IgD-negative memory B cell (primary cell): ENCODE data around the gene MAGEA9. TPM values are rescaled to one million over a fixed set of nuclear protein-coding genes. Genes with fewer than 3 reads are reported as not detected.
"Not testable (repeated sequence)": the region's sequence is repeated elsewhere in the genome, so short reads cannot be mapped to it uniquely, and the experiment has no call there.

ENCODE experiments used
- H3K27ac Mint-ChIP-seq, 3 donors: one replicate each; pipeline ENCODE4 v1.8.0; 2020 to 2022; ENCODE audit warnings: mild to moderate bottlenecking in 3 of 3, mixed read lengths in 3 of 3, moderate library complexity in 1 of 3
- H3K27me3 Mint-ChIP-seq: one replicate; pipeline ENCODE4 v1.8.0; 2021; ENCODE audit warnings: mixed read lengths
- H3K36me3 Mint-ChIP-seq: one replicate; pipeline ENCODE4 v1.8.0; 2020; ENCODE audit warnings: mild to moderate bottlenecking, mixed read lengths
- H3K4me1 Mint-ChIP-seq, 3 donors: one replicate each; pipeline ENCODE4 v1.8.0; 2020 to 2022; ENCODE audit warnings: mixed read lengths in 3 of 3, mild to moderate bottlenecking in 1 of 3
- H3K4me3 Mint-ChIP-seq, 4 donors: one replicate each; pipeline ENCODE4 v1.8.0; 2020 to 2022; ENCODE audit warnings: mild to moderate bottlenecking in 4 of 4, mixed read lengths in 4 of 4, moderate library complexity in 3 of 4
- H3K9me3 Mint-ChIP-seq, 3 donors: one replicate each; pipeline ENCODE4 v1.8.0; 2020 to 2021; ENCODE audit warnings: mixed read lengths in 3 of 3, mild to moderate bottlenecking in 1 of 3
- polyA plus RNA-seq: library from polyadenylated mRNA; unstranded; fragments of 300-500 nt; fragmentation: Illumina TruSeq; gene quantifications from one replicate; pipeline ENCODE4 v1.2.3, GENCODE V29; 2021

MAGEA9 gene
- polyA plus RNA-seq, 1 donor from 2014 or later: not detected

DNA sequence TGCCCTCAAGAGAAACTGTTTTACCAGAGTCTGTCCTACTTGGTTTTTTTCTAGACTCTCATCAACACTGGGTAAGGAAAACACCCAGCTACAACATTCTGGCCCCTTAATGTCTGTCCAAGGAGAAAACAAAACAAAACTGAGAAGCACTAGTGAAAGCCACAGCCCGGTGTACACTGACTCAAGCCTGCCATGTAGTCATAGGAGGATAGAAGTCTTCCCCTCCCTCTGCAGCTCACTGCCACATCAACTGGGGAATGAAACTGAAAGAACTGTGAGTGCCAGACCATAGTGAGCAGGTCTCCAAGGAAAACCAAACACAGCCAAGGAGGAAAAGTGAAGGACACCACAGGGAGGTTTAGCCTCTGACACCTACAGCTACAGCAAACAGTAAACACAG lies 13.8 kb downstream of the MAGEA9 start:
- not testable (repeated sequence) for H3K4me1 Mint-ChIP-seq

DNA sequence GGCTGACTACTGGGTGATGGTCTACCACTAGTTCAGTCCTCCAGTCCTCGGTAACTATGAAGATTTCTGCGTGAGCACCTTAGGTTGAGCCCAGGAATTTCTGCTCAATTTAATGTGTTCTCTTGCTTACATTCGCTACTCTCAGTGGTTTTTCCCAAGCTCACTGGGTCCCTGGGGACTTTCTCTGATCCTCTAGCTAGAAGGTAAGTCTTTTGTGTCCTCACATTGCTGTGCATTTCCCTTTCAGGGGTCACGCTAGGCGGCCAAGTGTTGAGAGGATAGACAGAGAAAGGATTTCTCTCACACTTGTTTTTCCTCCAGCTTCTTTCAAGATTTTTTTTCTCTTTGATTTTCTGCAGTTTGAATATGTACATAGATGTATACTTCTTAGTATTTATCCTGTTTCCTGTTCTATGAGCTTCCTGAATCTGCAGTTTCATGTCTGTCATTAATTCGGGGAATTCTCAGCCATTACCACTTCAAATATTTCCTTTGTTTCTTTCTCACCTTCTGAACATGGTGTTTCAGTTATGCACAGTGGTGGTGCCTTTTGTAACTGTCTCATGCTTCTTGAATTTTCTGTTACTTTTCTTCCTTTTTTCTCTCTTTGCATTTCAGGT lies 17.5 kb downstream of the MAGEA9 start:
- H3K4me3 Mint-ChIP-seq: peak overlapping the region in 1 of 4 donors; percentile 49
- H3K4me1 Mint-ChIP-seq: peaks cover 3 to 10% (median 10%) of the 10 kb centered on the region in 3 donors
- peak overlapping the region in 1 of 3 donors; percentile 18 for H3K27ac Mint-ChIP-seq
- H3K27me3 Mint-ChIP-seq: peaks cover 2% of the 10 kb centered on the region
- no peaks in the 10 kb centered on the region for H3K36me3 Mint-ChIP-seq
- H3K9me3 Mint-ChIP-seq: peaks cover 0 to 5% (median 0%) of the 10 kb centered on the region in 3 donors

More for the DNA sequence above, 13.8 kb downstream of the MAGEA9 start:
- not testable (repeated sequence) for H3K36me3 Mint-ChIP-seq, H3K9me3 Mint-ChIP-seq, H3K27me3 Mint-ChIP-seq, H3K27ac Mint-ChIP-seq, H3K4me3 Mint-ChIP-seq

DNA sequence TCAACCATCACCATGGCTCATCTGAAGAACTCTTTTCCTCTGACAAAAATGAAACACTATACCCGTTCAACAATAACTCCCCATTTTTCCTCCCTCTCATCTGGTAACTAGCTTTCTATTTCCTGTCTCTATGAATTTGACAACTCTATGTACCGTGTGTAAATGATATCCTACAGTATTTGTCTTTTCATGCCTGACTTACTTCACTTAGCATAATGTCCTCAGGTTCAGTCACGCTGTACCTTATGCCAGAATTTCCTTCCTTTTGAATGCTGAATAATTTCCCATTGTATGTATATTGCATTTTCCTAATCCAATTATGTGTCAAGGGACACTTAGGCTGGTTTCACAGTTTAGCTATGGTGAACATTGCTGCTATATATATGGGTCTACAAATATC lies 18.2 kb downstream of the MAGEA9 start:
- H3K4me3 Mint-ChIP-seq: no peak overlapping the region
- peaks cover 0 to 5% (median 0%) of the 10 kb centered on the region in 3 donors for H3K9me3 Mint-ChIP-seq
- peaks cover 3% of the 10 kb centered on the region for H3K27me3 Mint-ChIP-seq
- no peak overlapping the region for H3K27ac Mint-ChIP-seq
- peaks cover 3 to 10% (median 10%) of the 10 kb centered on the region in 3 donors for H3K4me1 Mint-ChIP-seq
- no peaks in the 10 kb centered on the region for H3K36me3 Mint-ChIP-seq

DNA sequence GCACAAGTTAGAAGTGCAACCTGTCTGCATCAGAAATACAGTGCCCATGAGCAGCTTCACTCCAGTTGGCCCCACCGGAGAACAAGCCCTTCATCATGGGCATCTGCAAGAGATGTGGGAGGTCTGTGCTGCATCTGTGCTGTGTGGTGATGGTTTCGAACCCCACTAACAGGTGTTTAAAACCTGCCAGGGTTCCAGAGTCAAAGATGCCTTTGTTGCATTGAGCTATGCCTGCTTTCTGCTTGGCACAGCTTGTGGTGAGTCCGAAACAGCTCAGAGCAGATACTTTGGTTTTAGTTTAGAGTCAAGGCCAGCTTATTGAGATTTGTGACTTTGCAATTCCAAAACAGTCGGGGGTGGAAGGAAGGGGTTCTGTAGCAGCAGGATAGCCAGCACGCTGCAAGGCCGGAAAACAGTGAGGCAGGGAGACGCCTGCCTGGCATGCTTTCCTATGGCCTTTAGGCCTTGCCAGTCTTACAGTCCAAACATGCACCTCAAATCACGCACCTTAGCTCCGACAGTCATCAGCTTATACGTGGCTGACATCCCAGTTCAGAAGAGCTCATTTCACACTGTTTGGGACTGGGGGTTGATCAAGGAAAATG lies 21.8 kb downstream of the MAGEA9 start:
- H3K9me3 Mint-ChIP-seq: peaks cover 0 to 5% (median 0%) of the 10 kb centered on the region in 3 donors
- no peaks in the 10 kb centered on the region for H3K36me3 Mint-ChIP-seq
- peaks cover 5% of the 10 kb centered on the region for H3K27me3 Mint-ChIP-seq
- no peak overlapping the region for H3K4me3 Mint-ChIP-seq
- no peak overlapping the region for H3K27ac Mint-ChIP-seq
- H3K4me1 Mint-ChIP-seq: peaks cover 1 to 6% (median 5%) of the 10 kb centered on the region in 3 donors

DNA sequence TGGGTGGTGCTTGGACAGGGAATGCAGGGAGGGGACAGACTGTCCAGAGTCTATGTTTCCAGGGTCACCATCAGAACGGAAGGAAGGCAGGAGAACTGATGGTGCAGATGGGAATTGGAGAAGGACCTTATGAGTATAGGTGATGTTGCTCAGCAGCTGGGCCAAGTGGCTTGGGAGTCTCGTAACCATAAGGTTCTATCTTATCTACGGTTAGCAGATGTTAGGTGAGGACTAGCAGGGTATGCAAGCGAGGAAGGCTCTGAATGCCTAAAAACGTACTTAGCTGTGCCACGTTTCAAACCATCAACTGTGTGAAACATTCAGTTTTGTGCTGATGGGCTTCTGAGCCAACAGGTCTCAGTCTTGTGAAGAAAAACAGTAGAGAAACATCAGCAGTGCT lies 22.4 kb downstream of the MAGEA9 start:
- no peak overlapping the region for H3K4me3 Mint-ChIP-seq
- peaks cover 1 to 6% (median 5%) of the 10 kb centered on the region in 3 donors for H3K4me1 Mint-ChIP-seq
- H3K9me3 Mint-ChIP-seq: peaks cover 0 to 5% (median 0%) of the 10 kb centered on the region in 3 donors
- no peaks in the 10 kb centered on the region for H3K36me3 Mint-ChIP-seq
- H3K27me3 Mint-ChIP-seq: peaks cover 6% of the 10 kb centered on the region
- H3K27ac Mint-ChIP-seq: no peak overlapping the region

DNA sequence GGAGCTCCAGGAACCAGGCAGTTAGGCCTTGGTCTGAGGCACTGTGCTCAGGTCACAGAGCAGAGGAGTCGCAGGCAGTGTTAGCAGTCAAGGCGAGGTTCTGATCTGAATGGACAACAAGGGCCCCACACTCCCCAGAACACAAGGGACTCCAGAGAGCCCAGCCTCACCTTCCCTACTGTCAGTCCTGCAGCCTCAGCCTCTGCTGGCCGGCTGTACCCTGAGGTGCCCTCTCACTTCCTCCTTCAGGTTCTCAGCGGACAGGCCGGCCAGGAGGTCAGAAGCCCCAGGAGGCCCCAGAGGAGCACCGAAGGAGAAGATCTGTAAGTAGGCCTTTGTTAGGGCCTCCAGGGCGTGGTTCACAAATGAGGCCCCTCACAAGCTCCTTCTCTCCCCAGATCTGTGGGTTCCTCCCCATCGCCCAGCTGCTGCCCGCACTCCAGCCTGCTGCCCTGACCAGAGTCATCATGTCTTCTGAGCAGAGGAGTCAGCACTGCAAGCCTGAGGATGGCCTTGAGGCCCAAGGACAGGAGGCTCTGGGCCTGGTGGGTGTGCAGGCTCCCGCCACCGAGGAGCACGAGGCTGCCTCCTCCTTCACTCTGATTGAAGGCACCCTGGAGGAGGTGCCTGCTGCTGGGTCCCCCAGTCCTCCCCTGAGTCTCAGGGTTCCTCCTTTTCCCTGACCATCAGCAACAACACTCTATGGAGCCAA lies 26.2 kb downstream of the MAGEA9 start:
- peaks cover 4% of the 10 kb centered on the region for H3K27me3 Mint-ChIP-seq
- peaks cover 0 to 2% (median 0%) of the 10 kb centered on the region in 3 donors for H3K9me3 Mint-ChIP-seq
- H3K27ac Mint-ChIP-seq: no peak overlapping the region
- H3K4me3 Mint-ChIP-seq: no peak overlapping the region
- peaks cover 0 to 1% (median 0%) of the 10 kb centered on the region in 3 donors for H3K4me1 Mint-ChIP-seq
- no peaks in the 10 kb centered on the region for H3K36me3 Mint-ChIP-seq

DNA sequence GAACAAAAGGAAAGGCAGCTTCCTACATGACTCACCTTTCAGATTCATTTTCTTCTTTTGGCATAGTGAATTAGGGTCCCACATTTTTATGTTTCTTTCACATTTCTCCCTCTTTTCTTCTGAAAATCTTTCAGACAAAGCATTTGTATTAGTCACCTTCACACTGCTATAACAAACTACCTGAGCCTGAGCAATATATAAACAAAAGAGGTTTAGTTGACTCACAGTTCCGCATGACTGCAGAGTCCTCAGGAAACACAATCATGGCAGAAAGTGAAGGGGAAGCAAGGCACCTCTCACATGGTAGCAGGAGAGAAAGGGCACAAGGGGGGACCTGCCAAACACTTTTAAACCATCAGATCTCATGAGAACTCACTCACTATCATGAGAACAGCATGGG lies 36.9 kb downstream of the MAGEA9 start:
- no peak overlapping the region for H3K4me3 Mint-ChIP-seq
- H3K4me1 Mint-ChIP-seq: no peaks in the 10 kb centered on the region
- H3K9me3 Mint-ChIP-seq: peaks cover 0 to 3% (median 0%) of the 10 kb centered on the region in 3 donors
- no peak overlapping the region for H3K27ac Mint-ChIP-seq
- no peaks in the 10 kb centered on the region for H3K36me3 Mint-ChIP-seq
- peaks cover 1% of the 10 kb centered on the region for H3K27me3 Mint-ChIP-seq

DNA sequence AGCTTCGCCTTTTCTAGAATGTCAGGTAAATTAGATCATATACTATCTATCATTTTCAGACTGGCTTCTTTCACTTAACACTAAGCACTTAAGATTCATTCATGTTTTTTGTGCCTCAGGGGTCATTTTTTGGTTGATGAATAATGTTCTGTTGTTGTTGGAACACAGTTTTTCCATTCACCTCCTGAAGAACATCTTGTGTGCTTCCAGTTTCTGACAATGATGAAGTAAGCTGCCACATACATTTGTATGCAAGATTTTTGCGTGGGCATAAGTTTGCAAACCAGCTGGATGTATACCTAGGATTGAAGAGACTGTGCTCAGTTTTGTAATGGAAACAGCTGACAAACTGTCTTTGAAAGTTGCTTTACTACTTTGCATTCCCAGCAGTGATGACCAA lies 37.6 kb downstream of the MAGEA9 start:
- H3K27ac Mint-ChIP-seq: no peak overlapping the region
- H3K9me3 Mint-ChIP-seq: peaks cover 0 to 3% (median 0%) of the 10 kb centered on the region in 3 donors
- H3K27me3 Mint-ChIP-seq: peaks cover 3% of the 10 kb centered on the region
- H3K36me3 Mint-ChIP-seq: no peaks in the 10 kb centered on the region
- H3K4me1 Mint-ChIP-seq: no peaks in the 10 kb centered on the region
- no peak overlapping the region for H3K4me3 Mint-ChIP-seq

DNA sequence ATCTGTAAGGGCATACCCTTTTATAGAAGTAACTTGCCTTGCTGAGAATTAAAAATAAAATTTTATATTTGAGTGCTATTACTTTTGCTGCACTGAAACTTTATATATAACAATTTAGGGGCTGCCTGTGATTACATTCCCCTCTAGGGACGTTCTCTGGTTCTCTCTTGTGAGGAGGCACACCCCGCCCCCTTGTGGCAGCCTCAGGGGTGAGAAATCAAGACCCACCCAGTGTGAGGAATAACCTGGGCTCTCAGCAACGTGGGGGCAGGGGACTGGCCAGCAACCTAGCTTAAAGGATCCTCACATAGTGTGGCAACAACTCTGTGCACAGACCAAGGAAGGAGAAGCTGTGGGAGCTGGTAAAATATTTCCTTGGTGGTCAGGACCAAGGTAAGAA lies 43.7 kb downstream of the MAGEA9 start:
- H3K27ac Mint-ChIP-seq: no peak overlapping the region
- H3K36me3 Mint-ChIP-seq: no peaks in the 10 kb centered on the region
- peaks cover 0 to 1% (median 0%) of the 10 kb centered on the region in 3 donors for H3K9me3 Mint-ChIP-seq
- H3K27me3 Mint-ChIP-seq: peaks cover 2% of the 10 kb centered on the region
- peaks cover 0 to 12% (median 6%) of the 10 kb centered on the region in 3 donors for H3K4me1 Mint-ChIP-seq
- no peak overlapping the region for H3K4me3 Mint-ChIP-seq

DNA sequence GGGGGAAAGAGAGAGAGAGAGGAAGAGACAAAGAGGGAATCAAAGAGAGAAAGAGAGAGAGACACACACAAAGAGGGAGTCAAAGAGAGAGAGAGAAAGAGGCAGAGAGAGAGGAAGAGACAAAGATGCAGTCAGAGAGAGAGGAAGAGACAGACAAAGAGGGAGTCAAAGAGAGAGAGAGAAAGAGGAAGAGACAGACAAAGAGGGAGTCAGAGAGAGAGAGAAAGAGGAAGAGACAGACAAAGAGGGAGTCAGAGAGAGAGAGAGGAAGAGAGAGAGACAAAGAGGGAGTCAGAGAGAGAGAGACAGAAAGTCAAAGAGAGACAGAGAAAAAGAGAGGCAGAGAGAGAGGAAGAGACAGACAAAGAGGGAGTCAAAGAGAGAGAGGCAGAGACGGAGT lies 45.5 kb downstream of the MAGEA9 start:
- Mint-ChIP-seq H3K4me3 (no peak overlapping the region), H3K36me3 (no peaks in the 10 kb centered on the region), H3K27me3 (peaks cover 2% of the 10 kb centered on the region), H3K9me3 (peaks cover 0 to 1% (median 0%) of the 10 kb centered on the region in 3 donors), H3K27ac (no peak overlapping the region), H3K4me1 (peaks cover 0 to 13% (median 8%) of the 10 kb centered on the region in 3 donors)

DNA sequence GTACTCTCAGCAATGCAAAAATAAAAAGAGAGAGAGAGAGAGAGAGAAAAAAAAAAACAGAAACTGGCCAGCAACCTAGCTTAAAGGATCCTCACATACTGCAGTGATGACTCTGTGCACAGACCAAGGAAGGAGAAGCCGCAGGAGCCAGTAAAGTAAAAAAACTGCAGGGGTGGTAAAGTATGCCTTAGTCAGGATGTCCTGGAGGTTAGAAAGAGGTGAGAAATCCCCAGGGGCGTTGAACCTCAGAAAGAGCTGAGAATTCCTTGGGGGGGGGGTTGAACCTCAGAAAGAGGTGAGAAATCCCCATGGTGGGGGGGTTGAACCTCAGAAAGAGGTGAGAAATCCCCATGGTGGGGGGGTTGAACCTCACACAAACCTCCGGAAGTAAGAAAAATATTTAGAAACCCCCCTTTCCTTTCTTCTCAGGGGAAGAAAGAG lies 48.0 kb downstream of the MAGEA9 start:
- Mint-ChIP-seq H3K4me1 (peaks cover 0 to 13% (median 8%) of the 10 kb centered on the region in 3 donors), H3K27me3 (no peaks in the 10 kb centered on the region), H3K9me3 (no peaks in the 10 kb centered on the region)

DNA sequence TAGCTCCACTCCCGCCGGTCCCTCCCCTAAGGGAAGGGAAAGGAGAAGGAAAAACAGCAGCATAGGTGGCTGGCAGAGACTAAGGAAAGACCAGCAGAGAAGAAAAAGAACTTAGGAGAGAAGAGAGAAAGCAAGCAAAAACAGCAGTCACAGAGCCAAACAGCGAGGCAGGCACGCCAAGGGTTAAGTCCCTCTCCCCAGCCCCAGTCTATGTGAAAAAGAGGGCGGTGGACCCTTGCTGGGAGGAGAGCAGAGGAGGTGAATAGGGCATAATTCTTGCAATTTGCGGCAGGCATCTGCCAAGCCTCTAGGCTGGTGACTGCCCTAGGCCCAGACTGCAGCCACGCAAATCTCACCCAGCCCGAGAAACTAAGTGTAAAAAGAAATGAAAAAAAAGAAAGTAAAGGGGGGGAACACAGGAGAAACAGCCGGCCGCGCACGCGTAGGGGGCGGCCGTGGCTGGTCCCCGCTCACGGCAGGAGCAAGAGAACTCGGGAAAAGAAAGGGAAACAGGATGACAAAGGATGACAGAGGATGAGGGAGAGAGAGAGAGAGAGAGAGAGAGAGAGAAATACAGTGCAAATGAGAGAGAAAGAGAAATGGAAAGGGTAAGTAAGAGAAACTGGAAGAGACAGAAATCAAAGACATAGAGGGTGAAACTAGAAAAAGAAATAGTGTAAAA lies 48.6 kb downstream of the MAGEA9 start:
- no peaks in the 10 kb centered on the region for H3K9me3 Mint-ChIP-seq
- no peaks in the 10 kb centered on the region for H3K27me3 Mint-ChIP-seq
- peaks cover 0 to 13% (median 8%) of the 10 kb centered on the region in 3 donors for H3K4me1 Mint-ChIP-seq
- H3K27ac Mint-ChIP-seq: peak overlapping the region in 1 of 3 donors; percentile 47
- H3K36me3 Mint-ChIP-seq: no peaks in the 10 kb centered on the region
- H3K4me3 Mint-ChIP-seq: peak overlapping the region; percentile 76 to 82 (median 76)

More for the DNA sequence above, 48.0 kb downstream of the MAGEA9 start:
- H3K27ac Mint-ChIP-seq: peak overlapping the region in 2 of 3 donors; percentile 9 to 47
- no peaks in the 10 kb centered on the region for H3K36me3 Mint-ChIP-seq
- peak overlapping the region in 3 of 4 donors; percentile 76 to 82 (median 76) for H3K4me3 Mint-ChIP-seq

DNA sequence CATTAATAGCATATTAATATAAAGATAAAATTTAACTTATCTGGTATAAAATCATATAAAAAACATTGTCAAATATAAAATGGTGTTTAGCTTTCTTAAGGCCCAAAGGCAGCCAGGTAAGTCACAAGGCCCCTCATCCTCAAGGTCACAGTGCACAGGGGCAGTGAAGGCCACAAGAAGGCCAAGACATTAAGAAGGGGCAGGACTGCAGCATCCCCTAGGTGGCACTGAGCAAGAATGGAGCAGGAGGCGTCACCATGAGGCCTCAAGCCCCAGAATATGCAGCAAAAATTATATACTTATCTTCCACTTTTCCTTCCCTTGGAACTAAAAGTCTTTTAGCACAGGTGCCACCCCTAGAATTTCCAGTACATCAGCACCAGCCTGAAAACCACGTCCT lies 49.7 kb downstream of the MAGEA9 start:
- H3K27me3 Mint-ChIP-seq: no peaks in the 10 kb centered on the region
- no peak overlapping the region for H3K27ac Mint-ChIP-seq
- H3K36me3 Mint-ChIP-seq: no peaks in the 10 kb centered on the region
- peaks cover 0 to 13% (median 8%) of the 10 kb centered on the region in 3 donors for H3K4me1 Mint-ChIP-seq
- H3K9me3 Mint-ChIP-seq: no peaks in the 10 kb centered on the region
- no peak overlapping the region for H3K4me3 Mint-ChIP-seq

DNA sequence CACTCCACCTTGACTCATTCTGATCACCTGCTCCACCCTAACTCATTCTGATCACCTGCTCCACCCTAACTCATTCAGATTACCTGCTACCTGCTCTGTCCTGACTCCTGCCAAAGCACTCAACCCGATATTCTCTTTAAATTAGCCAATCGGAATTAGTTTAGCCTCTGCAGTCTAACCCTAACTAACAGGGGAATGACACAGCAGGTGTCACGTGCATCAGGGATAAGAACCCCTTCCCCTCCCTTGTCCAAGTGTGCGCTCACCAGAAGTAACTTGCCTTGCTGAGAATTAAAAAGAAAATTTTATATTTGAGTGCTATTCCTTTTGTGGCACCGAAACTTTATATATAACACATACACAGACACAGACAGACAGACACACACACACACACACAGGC lies 55.0 kb downstream of the MAGEA9 start:
- H3K4me3 Mint-ChIP-seq, H3K27ac Mint-ChIP-seq, H3K9me3 Mint-ChIP-seq, H3K27me3 Mint-ChIP-seq, H3K36me3 Mint-ChIP-seq, H3K4me1 Mint-ChIP-seq: not testable (repeated sequence)

DNA sequence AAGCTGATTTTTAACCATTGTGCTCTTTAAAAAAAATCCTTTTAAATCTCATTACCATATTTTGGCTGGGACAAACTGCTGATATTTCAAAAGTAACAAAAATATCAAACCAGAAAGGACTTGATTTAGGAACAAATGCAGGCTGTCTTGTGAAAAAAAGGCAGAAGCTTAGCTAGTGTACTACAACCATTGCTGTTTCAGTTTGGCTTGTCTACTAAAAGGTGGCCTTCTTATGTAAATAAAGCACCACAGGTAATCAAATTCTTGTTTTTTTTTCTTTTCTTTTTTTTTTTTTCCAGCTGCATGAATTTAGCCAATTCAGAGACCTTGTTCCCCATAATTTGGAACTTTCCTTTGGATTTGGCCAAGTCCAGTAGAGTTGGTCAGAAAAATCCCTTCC lies 55.4 kb downstream of the MAGEA9 start:
- Mint-ChIP-seq H3K9me3 (no peaks in the 10 kb centered on the region), H3K4me1 (no peaks in the 10 kb centered on the region), H3K36me3 (no peaks in the 10 kb centered on the region), H3K27ac (no peak overlapping the region), H3K4me3 (no peak overlapping the region), H3K27me3 (no peaks in the 10 kb centered on the region)
